Measurements from ENCODE around the gene PRKCZ. TPM values are rescaled to one million over a fixed set of nuclear protein-coding genes. Genes with fewer than 3 reads are reported as not detected.

Gene PRKCZ
- total RNA-seq, 2 experiments from 2014 or later = 17.8 to 19.0 TPM

DNA sequence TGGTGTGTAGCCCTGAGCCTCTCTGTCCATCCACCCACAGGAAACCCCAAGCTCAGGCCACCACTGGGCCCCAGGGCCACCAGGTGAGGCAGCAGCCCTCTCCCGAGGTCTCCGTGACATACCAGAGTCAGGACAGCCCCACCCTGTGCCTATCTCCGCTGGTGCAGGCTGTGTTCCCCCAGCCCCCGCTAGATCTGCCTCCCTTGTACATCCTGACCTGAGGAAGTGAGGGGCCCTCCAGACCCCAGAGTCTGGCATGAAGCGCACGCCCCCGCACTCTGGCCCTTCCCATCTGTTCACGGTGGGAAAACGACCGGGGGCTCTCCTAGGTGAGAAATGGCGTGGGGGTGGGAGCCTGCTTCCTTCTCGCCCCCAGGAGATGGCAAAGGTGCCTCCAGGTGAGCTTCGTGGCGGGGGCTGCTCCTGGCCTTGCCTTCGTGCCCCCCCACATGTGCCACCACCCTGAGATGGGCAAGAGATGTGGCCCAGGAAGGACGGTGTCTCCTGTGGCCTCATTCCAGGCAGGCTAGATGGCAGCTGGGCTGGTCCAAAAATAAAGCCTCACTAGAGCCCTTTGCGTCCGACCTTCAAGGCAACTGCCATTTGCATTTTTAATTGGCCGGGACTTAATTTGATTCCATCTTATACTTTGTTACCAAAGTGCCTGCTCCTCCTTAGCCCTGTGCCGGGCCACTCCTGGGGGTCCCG, 28.0 kb upstream of the PRKCZ start:
- no peak overlapping the region for H3K4me3 ChIP-seq (ENCODE audit: low read length)
- H3K4me1 ChIP-seq (ENCODE audit: insufficient read depth, low read length) = peaks cover 32% of the 10 kb centered on the region
- ATAC-seq (ENCODE audit: poor library complexity) (no peak), DNase-seq (no peak)
- Mint-ChIP-seq H3K4me1 (ENCODE audit: low read depth) (peaks cover 8% of the 10 kb centered on the region), H3K4me3 (no peak overlapping the region), H3K36me3 (ENCODE audit: low read depth) (no peaks in the 10 kb centered on the region), H3K9me3 (no peaks in the 10 kb centered on the region), H3K27ac (no peak overlapping the region), H3K27me3 (peaks cover 63% of the 10 kb centered on the region)
- H3K9me3 ChIP-seq (ENCODE audit: control insufficient read depth in 1 of 2, insufficient read depth in 1 of 2, low read length in 2 of 2) = peaks cover 0 to 27% of the 10 kb centered on the region in 2 experiments
- ChIA-PET POLR2A (no interaction called here), CTCF (no interaction called here)
- H3K36me3 ChIP-seq (ENCODE audit: insufficient read depth, low read length) = no peaks in the 10 kb centered on the region
- no peak overlapping the region for H3K27ac ChIP-seq (ENCODE audit: low read depth in 1 of 2, low read length in 2 of 2)
- TF ChIP-seq, protein P1, sequence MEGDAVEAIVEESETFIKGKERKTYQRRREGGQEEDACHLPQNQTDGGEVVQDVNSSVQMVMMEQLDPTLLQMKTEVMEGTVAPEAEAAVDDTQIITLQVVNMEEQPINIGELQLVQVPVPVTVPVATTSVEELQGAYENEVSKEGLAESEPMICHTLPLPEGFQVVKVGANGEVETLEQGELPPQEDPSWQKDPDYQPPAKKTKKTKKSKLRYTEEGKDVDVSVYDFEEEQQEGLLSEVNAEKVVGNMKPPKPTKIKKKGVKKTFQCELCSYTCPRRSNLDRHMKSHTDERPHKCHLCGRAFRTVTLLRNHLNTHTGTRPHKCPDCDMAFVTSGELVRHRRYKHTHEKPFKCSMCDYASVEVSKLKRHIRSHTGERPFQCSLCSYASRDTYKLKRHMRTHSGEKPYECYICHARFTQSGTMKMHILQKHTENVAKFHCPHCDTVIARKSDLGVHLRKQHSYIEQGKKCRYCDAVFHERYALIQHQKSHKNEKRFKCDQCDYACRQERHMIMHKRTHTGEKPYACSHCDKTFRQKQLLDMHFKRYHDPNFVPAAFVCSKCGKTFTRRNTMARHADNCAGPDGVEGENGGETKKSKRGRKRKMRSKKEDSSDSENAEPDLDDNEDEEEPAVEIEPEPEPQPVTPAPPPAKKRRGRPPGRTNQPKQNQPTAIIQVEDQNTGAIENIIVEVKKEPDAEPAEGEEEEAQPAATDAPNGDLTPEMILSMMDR (IDR thresholded peaks at IDR 0.05) = no peak
- intact Hi-C loops (cut with DNase I, micrococcal nuclease) = no loop called here
- H3K27me3 ChIP-seq (ENCODE audit: control insufficient read depth in 1 of 2, insufficient read depth in 2 of 2, low read length in 2 of 2) = peaks cover 56 to 61% of the 10 kb centered on the region in 2 experiments

GRCh38 chr1:2023187-2023586, 27.0 kb upstream of the PRKCZ start:
- no peak overlapping the region for H3K27ac ChIP-seq (ENCODE audit: low read depth in 1 of 2, low read length in 2 of 2)
- H3K27ac Mint-ChIP-seq = no peak overlapping the region
- no peaks in the 10 kb centered on the region for H3K36me3 Mint-ChIP-seq (ENCODE audit: low read depth)
- ChIA-PET CTCF (no interaction called here), POLR2A (no interaction called here)
- peaks cover 0 to 27% of the 10 kb centered on the region in 2 experiments for H3K9me3 ChIP-seq (ENCODE audit: control insufficient read depth in 1 of 2, insufficient read depth in 1 of 2, low read length in 2 of 2)
- H3K27me3 ChIP-seq (ENCODE audit: control insufficient read depth in 1 of 2, insufficient read depth in 2 of 2, low read length in 2 of 2) = peaks cover 49 to 55% of the 10 kb centered on the region in 2 experiments
- intact Hi-C loops (cut with DNase I, micrococcal nuclease) = no loop called here
- TF ChIP-seq, protein P1 (IDR thresholded peaks at IDR 0.05) = no peak
- H3K36me3 ChIP-seq (ENCODE audit: insufficient read depth, low read length) = no peaks in the 10 kb centered on the region
- peaks cover 32% of the 10 kb centered on the region for H3K4me1 ChIP-seq (ENCODE audit: insufficient read depth, low read length)
- no peak overlapping the region for H3K4me3 ChIP-seq (ENCODE audit: low read length)
- H3K9me3 Mint-ChIP-seq = no peaks in the 10 kb centered on the region
- peaks cover 56% of the 10 kb centered on the region for H3K27me3 Mint-ChIP-seq
- DNase-seq (no peak), ATAC-seq (ENCODE audit: poor library complexity) (no peak)
- peaks cover 5% of the 10 kb centered on the region for H3K4me1 Mint-ChIP-seq (ENCODE audit: low read depth)
- H3K4me3 Mint-ChIP-seq = no peak overlapping the region

DNA sequence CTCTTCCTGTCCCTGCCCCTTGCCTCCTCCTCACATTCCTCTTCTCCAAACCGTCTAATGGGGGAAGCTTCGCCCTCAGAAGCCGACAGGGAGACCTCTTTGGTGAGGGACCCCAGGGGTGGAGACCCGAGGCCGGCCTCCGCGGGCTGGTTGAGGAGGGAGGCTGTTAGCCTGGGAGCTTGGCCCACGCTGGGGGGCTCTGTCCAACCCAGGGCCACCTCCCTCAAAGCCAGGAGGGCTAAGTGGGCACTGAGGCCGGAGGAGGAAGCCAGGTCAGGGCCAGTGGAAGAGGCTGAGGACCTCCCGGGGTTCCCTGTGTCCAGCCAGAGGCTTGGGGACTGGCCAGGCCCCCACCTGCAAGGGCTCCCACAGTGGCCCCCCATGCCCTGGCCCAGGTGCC, 25.8 kb upstream of the PRKCZ start:
- peaks cover 25% of the 10 kb centered on the region for H3K4me1 ChIP-seq (ENCODE audit: insufficient read depth, low read length)
- H3K27me3 ChIP-seq (ENCODE audit: control insufficient read depth in 1 of 2, insufficient read depth in 2 of 2, low read length in 2 of 2) = peaks cover 43 to 49% of the 10 kb centered on the region in 2 experiments
- ChIA-PET CTCF (no interaction called here), POLR2A (no interaction called here)
- Mint-ChIP-seq H3K36me3 (ENCODE audit: low read depth) (no peaks in the 10 kb centered on the region), H3K9me3 (no peaks in the 10 kb centered on the region), H3K27ac (no peak overlapping the region), H3K27me3 (peaks cover 50% of the 10 kb centered on the region), H3K4me1 (ENCODE audit: low read depth) (no peaks in the 10 kb centered on the region), H3K4me3 (no peak overlapping the region)
- peaks cover 0 to 27% of the 10 kb centered on the region in 2 experiments for H3K9me3 ChIP-seq (ENCODE audit: control insufficient read depth in 1 of 2, insufficient read depth in 1 of 2, low read length in 2 of 2)
- H3K36me3 ChIP-seq (ENCODE audit: insufficient read depth, low read length) = no peaks in the 10 kb centered on the region
- DNase-seq (no peak), ATAC-seq (ENCODE audit: poor library complexity) (no peak)
- TF ChIP-seq, protein P1 (IDR thresholded peaks at IDR 0.05) = no peak
- no peak overlapping the region for H3K4me3 ChIP-seq (ENCODE audit: low read length)
- intact Hi-C loops (cut with DNase I, micrococcal nuclease) = no loop called here
- no peak overlapping the region for H3K27ac ChIP-seq (ENCODE audit: low read depth in 1 of 2, low read length in 2 of 2)
